HepG2 (cell line): ENCODE measurements around the gene DUSP7. TPM values are rescaled to one million over a fixed set of nuclear protein-coding genes. Genes with fewer than 3 reads are reported as not detected.

Experiments
- ATAC-seq: fragments of 200-7000 bp; cut with Tn5 transposase; 3 replicates; pipeline ENCODE4 v1.9.1; 2020; ENCODE audit warnings: mild to moderate bottlenecking, moderate library complexity
- BruUV-seq: library from RNA; stranded (reverse); fragments of 400-500 nt; replicated peaks from 2 replicates; lab custom pipeline; 2021; lab: Mats Ljungman, UMichigan
- CTCF ChIA-PET: fragments of 300-600 bp; formaldehyde crosslinking; extraction: SDS; loops from one replicate; lab custom pipeline; 2021; ENCODE audit warnings: low total read pairs, inconsistent platforms, low intra/inter-chr PET ratio; lab: Yijun Ruan, JAX
- POLR2A ChIA-PET: fragments of 350-600 bp; sonication (Branson Sonifier 250); formaldehyde crosslinking; loops from one replicate; lab custom pipeline; 2020; ENCODE audit warnings: antibody characterized with exemption, inconsistent platforms; lab: Yijun Ruan, JAX
- DNase-seq: peaks from one replicate; pipeline ENCODE4 v3.0.0-alpha.2; 2015; ENCODE audit warnings: low spot score
- FAIRE-seq: peaks from 3 replicates; lab custom pipeline; 2011; peaks lifted over from hg19 to GRCh38; lab: Jason Lieb, UNC
- H2AFZ ChIP-seq: one replicate; pipeline ENCODE4 v1.6.1; 2011; ENCODE audit warnings: low read length, inconsistent platforms
- H3K27ac ChIP-seq: fragments of 300-600 bp; 3 replicates; pipeline ENCODE4 v1.8.0; 2011; ENCODE audit warnings: mixed run types, mild to moderate bottlenecking, mixed read lengths, low read length, inconsistent platforms; ENCODE audit not compliant: insufficient read depth; ENCODE audit errors: extremely low read length
- H3K27me3 ChIP-seq, 2 experiments: fragments of 200-600 bp in 1 of 2; 2 replicates in 1 of 2; 3 replicates in 1 of 2; pipeline versions ENCODE4 v1.6.0 to v1.8.0; 2011; ENCODE audit warnings: low read length in 2 of 2, mild to moderate bottlenecking in 2 of 2, moderate library complexity in 2 of 2, inconsistent platforms in 1 of 2; ENCODE audit not compliant: insufficient read depth in 2 of 2, control insufficient read depth in 1 of 2
- H3K36me3 ChIP-seq, 2 experiments: fragments of 200-600 bp in 1 of 2; replicated peaks in 1 of 2; 2 replicates in 1 of 2; 3 replicates in 1 of 2; pipeline versions ENCODE4 v1.5.1 to v1.8.0; 2011; ENCODE audit warnings: low read length in 2 of 2, inconsistent platforms in 1 of 2; ENCODE audit not compliant: insufficient read depth in 2 of 2, control insufficient read depth in 1 of 2
- H3K4me1 ChIP-seq: 2 replicates; pipeline ENCODE4 v1.5.1; 2012; ENCODE audit warnings: low read length, inconsistent platforms; ENCODE audit not compliant: insufficient read depth
- H3K4me2 ChIP-seq: 2 replicates; pipeline ENCODE4 v1.6.0; 2011; ENCODE audit warnings: low read depth, low read length, inconsistent platforms
- H3K4me3 ChIP-seq, 3 experiments: fragments of 200-600 bp in 1 of 3; sonication (generic), shearing (Covaris generic) in 1 of 3; replicated peaks in 1 of 3; 2 replicates each; pipeline ENCODE4 v1.5.1; 2011 to 2016; ENCODE audit warnings: low read length in 3 of 3, inconsistent platforms in 2 of 3, low read depth in 2 of 3, mild to moderate bottlenecking in 2 of 3, control low read depth in 1 of 3, mixed read lengths in 1 of 3; ENCODE audit not compliant: insufficient read depth in 1 of 3
- H3K79me2 ChIP-seq: one replicate; pipeline ENCODE4 v1.6.1; 2011; ENCODE audit warnings: low read length, inconsistent platforms; ENCODE audit not compliant: insufficient read depth
- H3K9ac ChIP-seq: 2 replicates; pipeline ENCODE4 v1.6.0; 2011; ENCODE audit warnings: mild to moderate bottlenecking, low read depth, low read length, inconsistent platforms; ENCODE audit not compliant: insufficient read depth
- H3K9me3 ChIP-seq: 2 replicates; pipeline ENCODE4 v1.5.1; 2012; ENCODE audit warnings: mild to moderate bottlenecking, low read length
- H4K20me1 ChIP-seq: 2 replicates; pipeline ENCODE4 v1.6.0; 2011; ENCODE audit warnings: inconsistent platforms, mild to moderate bottlenecking, low read length, moderate library complexity; ENCODE audit not compliant: insufficient read depth
- AGO2 ChIP-seq: fragments of 200-400 bp; formaldehyde crosslinking; optimal IDR thresholded peaks from 2 replicates; pipeline ENCODE3; 2017; ENCODE audit warnings: mild to moderate bottlenecking, low read depth, low read length, moderate library complexity
- EEA1 ChIP-seq: sonication (generic); formaldehyde crosslinking; IDR thresholded peaks from 2 replicates; pipeline ENCODE4 v1.5.1; 2020; ENCODE audit warnings: mild to moderate bottlenecking, missing genetic modification reagents, borderline replicate concordance
- JUN ChIP-seq: sonication (generic); formaldehyde crosslinking; IDR thresholded peaks from 2 replicates; pipeline ENCODE4 v1.4.0; 2020; ENCODE audit warnings: mild to moderate bottlenecking, missing genetic modification reagents
- MEF2D ChIP-seq: sonication (generic); formaldehyde crosslinking; IDR thresholded peaks from 2 replicates; pipeline ENCODE4 v1.5.1; 2020; ENCODE audit warnings: mild to moderate bottlenecking, missing genetic modification reagents
- MLX ChIP-seq: IDR thresholded peaks from 2 replicates; pipeline ENCODE4 v1.6.1; 2016
- PHF21A ChIP-seq: sonication (generic); formaldehyde crosslinking; IDR thresholded peaks from 2 replicates; pipeline ENCODE4 v1.5.0; 2020; ENCODE audit warnings: mild to moderate bottlenecking, missing genetic modification reagents
- PRDM4 ChIP-seq: sonication (generic); formaldehyde crosslinking; IDR thresholded peaks from 2 replicates; pipeline ENCODE4 v1.9.0; 2021; ENCODE audit warnings: missing genetic modification reagents, borderline replicate concordance
- RBM39 ChIP-seq: fragments of 200-400 bp; formaldehyde crosslinking; IDR thresholded peaks from one replicate; pipeline ENCODE4 v1.6.1; 2018; ENCODE audit warnings: antibody characterized with exemption, mild to moderate bottlenecking, low read depth, low read length; ENCODE audit not compliant: poor library complexity, severe bottlenecking
- SRF ChIP-seq: IDR thresholded peaks from 2 replicates; pipeline ENCODE4 v1.6.1; 2011; ENCODE audit warnings: mild to moderate bottlenecking, low read depth, low read length, moderate library complexity
- THYN1 ChIP-seq: sonication (generic); formaldehyde crosslinking; IDR thresholded peaks from 2 replicates; pipeline ENCODE4 v1.8.1; 2023; ENCODE audit warnings: low read depth, mild to moderate bottlenecking, moderate library complexity, missing genetic modification reagents, borderline replicate concordance
- U2AF1 ChIP-seq: fragments of 200-400 bp; formaldehyde crosslinking; optimal IDR thresholded peaks from 2 replicates; pipeline ENCODE3; 2017; ENCODE audit warnings: mild to moderate bottlenecking, low read depth, low read length
- ZFP62 ChIP-seq: sonication (generic); formaldehyde crosslinking; IDR thresholded peaks from 2 replicates; pipeline ENCODE4 v1.4.0; 2020; ENCODE audit warnings: missing genetic modification reagents
- ZFX ChIP-seq: sonication (generic); formaldehyde crosslinking; IDR thresholded peaks from 2 replicates; pipeline ENCODE4 v1.4.0; 2020; ENCODE audit warnings: mild to moderate bottlenecking, low read depth, missing genetic modification reagents, moderate library complexity
- ZNF766 ChIP-seq: sonication (generic); formaldehyde crosslinking; IDR thresholded peaks from 2 replicates; pipeline ENCODE4 v1.5.0; 2020; ENCODE audit warnings: missing genetic modification reagents, borderline replicate concordance
- ZUFSP ChIP-seq: sonication (generic); formaldehyde crosslinking; IDR thresholded peaks from 2 replicates; pipeline ENCODE4 v1.9.0; 2021; ENCODE audit warnings: missing genetic modification reagents, mild to moderate bottlenecking, borderline replicate concordance
- WGBS: methylation state at CpG from one replicate; pipeline ENCODE4 v1.1.6; 2017; ENCODE audit warnings: low lambda C conversion rate; 5-methylcytosine and 5-hydroxymethylcytosine counted together
- in situ Hi-C: cut with HindIII; loops from 2 replicates; pipeline ENCODE4 v1.10.0; 2017; ENCODE audit warnings: low pct_unique_long_range_greater_than_20kb; ENCODE audit not compliant: extremely low pct_ligation_motif_present
- intact Hi-C: fragments of 100-400 bp; cut with micrococcal nuclease; formaldehyde crosslinking; loops from one replicate; pipeline ENCODE4 v1.10.0; 2022; ENCODE audit not compliant: unreplicated experiment
- polyA plus RNA-seq, 8 experiments: library from polyadenylated mRNA; depleted of rRNA in 3 of 8; stranded (reverse) in 7 of 8; unstranded in 1 of 8; fragments of >200 nt; fragmentation: Illumina TruSeq in 4 of 8; extraction: Trizol in 4 of 8; gene quantifications; 2 replicates each; pipeline versions ENCODE4 v1.2.1 to v1.2.3, GENCODE V29; 2011 to 2016; ENCODE audit warnings: low read depth in 4 of 8, missing spikeins in 1 of 8, mixed read lengths in 1 of 8; ENCODE audit not compliant: insufficient read depth in 1 of 8
- total RNA-seq, 5 experiments: library from RNA; depleted of rRNA; stranded (reverse); fragments of >200 nt; fragmentation: Illumina TruSeq; extraction: Trizol; gene quantifications; 2 replicates each; pipeline ENCODE4 v1.2.3, GENCODE V29; 2016; ENCODE audit warnings: low read depth in 1 of 5

Gene DUSP7
- total and polyA plus RNA-seq, 2 of the 13 experiments (the other 11 are each of a cell fraction or from before 2014, with no cell fraction given), result 6.6 to 8.8 TPM

GRCh38 chr3:52080830-52081719, 24.7 kb upstream of the DUSP7 start:
- Histone ChIP-seq H3K9ac (no peak overlapping the region), H2AFZ (no peak overlapping the region), H4K20me1 (no peaks in the 10 kb centered on the region), H3K4me1 (peaks cover 46% of the 10 kb centered on the region), H3K79me2 (no peaks in the 10 kb centered on the region), H3K4me3 (peak overlapping the region in 2 of 3 experiments; percentile 4 to 54; a peak in 4 of 6 replicates), H3K4me2 (peak overlapping the region; percentile 71), H3K9me3 (no peaks in the 10 kb centered on the region), H3K27ac (peak overlapping the region; percentile 50), H3K27me3 (no peaks in the 10 kb centered on the region), H3K36me3 (no peaks in the 10 kb centered on the region; a peak in 1 of 5 replicates)
- in situ Hi-C loops (no loop called here), intact Hi-C loops (no loop called here)
- POLR2A ChIA-PET, result no interaction called here
- DNase-seq, result peak; percentile 83
- no TSS peak for BruUV-seq
- CTCF ChIA-PET, result no interaction called here
- ATAC-seq, result peak; percentile 91
- FAIRE-seq, result peak; percentile 96
- WGBS, result 2% methylated on average over 16 of the region's 21 CpGs
- peak; percentile 60 for TF ChIP-seq ZFX (CRISPR knock-in tag)
- 0 out of 2 replicates have a peak, but pooled peaks have one; percentile 18 for TF ChIP-seq JUN (CRISPR knock-in tag)
- no peak for TF ChIP-seq EEA1 (CRISPR knock-in tag)
- TF ChIP-seq PRDM4, result no peak
- TF ChIP-seq MEF2D, result peak; percentile 78
- TF ChIP-seq ZNF766 (CRISPR knock-in tag), result no peak
- TF ChIP-seq THYN1, result no peak
- TF ChIP-seq ZUFSP (CRISPR knock-in tag), result no peak
- TF ChIP-seq PHF21A (CRISPR knock-in tag), result peak; percentile 98
- TF ChIP-seq RBM39, result no peak
- no peak for TF ChIP-seq MLX
- no peak for TF ChIP-seq ZFP62 (CRISPR knock-in tag)
- no peak for TF ChIP-seq AGO2
- TF ChIP-seq SRF, result no peak
- TF ChIP-seq U2AF1, result no peak
